ACHN (cell line): Measurements from ENCODE around the gene ALLC.
A peak's percentile ranks its signal among the peaks of the same experiment; 100 is the strongest.

ENCODE experiments used
- DNase-seq: peaks from one replicate; pipeline ENCODE4 v3.0.0-alpha.2; 2015
- in situ Hi-C: cut with HindIII; loops from 2 replicates; pipeline ENCODE4 v1.10.0; 2017; ENCODE audit warnings: low sequenced_read_pairs, low pct_ligation_motif_present, low pct_unique_long_range_greater_than_20kb

The ALLC gene

GRCh38 chr2:3728104-3729054 is 70.4 kb downstream of the ALLC start:
- DNase-seq: peak; percentile 46
- in situ Hi-C loops: no loop called here

- in situ Hi-C loops: no loop called here
- no peak for DNase-seq
Observed at GRCh38 chr2:3729055-3729448, 71.1 kb downstream of the ALLC start.

DNA sequence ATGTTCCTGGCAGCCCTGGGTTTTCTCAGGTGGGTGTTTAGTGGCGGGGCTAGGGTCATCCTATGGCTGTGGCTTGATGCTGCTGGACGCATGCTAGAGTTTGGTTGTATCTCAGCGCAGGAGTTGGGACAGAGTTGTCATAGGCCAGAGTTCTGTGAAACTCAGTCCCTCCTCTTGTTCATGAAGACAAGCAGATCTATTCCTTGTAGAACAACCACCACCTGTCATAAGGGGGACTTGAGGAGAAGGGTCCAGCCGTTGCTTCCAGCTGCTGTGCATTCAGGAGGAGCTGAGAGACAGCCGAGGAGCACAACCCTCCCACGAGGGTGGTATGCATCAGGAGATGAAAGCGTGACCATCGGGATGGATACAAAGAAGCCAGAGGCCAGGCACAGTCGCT is 71.8 kb downstream of the ALLC start:
- in situ Hi-C loops: no loop called here

DNA sequence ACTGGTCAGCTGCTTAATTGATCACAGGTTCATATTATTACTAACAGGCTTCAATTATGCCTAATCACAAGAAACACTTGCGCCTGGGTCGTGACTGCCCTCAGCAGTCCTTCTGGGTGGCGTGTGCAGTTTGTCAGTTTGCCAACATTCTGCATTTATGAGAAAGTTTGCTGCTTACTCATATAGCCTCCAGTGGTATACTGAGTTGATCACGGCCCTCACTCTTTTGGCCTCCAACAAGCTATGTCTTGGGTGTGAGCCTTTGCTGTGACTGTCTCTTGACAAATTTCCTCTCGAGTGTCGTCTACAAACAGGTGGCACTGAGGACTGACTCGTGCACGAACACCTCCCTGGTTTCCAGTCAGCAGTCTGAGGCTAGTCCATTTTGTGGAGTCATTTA is 72.6 kb downstream of the ALLC start:
- in situ Hi-C loops: no loop called here
- no peak for DNase-seq

More for the DNA sequence above, 71.8 kb downstream of the ALLC start:
- DNase-seq: no peak

DNA sequence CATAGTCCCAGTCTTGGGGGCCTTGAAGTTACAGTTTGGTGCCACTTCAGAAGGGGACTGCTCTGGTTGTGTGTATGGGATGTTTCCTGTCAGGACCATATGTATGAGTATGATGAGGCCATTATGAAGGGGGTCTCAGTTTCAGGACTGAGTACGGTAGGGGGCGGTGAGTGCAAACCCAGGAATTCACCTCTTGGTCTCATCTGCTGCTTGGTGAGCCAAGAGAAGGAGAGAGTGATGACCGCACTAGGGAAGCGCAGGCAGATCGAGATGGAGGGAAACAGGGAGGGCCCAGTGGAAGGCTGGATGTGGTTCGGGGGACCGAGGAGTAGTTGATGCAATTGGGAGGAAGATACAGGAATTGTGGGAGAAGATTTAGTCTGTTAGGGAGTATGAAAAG is 73.8 kb downstream of the ALLC start:
- no peak for DNase-seq
- in situ Hi-C loops: no loop called here

DNA sequence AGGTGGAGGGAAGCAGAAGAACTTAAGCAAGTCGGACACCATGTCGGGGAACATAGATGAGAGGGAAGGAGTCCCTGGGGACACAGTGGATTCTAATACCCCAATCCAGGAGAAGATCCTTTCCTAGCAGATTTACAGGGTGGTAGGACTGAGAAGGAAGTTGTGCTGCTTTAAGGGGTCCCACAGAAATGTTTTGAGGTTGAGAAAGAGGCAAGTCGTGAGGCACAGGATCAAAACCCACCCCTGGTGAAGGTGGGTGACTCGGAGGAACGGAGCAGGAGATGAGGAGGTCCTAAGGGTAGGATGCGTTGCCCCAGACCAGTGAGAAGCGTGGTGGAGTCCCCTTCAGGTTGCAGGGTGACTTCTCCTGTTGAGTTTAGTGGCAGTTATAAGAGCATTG is 78.1 kb downstream of the ALLC start:
- no peak for DNase-seq
- in situ Hi-C loops: no loop called here

- in situ Hi-C loops: no loop called here
- DNase-seq: no peak
Observed at GRCh38 chr2:3737128-3737527, 79.1 kb downstream of the ALLC start.

GRCh38 chr2:3738454-3738853 is 80.5 kb downstream of the ALLC start:
- peak; percentile 69 for DNase-seq
- in situ Hi-C loops: no loop called here

DNA sequence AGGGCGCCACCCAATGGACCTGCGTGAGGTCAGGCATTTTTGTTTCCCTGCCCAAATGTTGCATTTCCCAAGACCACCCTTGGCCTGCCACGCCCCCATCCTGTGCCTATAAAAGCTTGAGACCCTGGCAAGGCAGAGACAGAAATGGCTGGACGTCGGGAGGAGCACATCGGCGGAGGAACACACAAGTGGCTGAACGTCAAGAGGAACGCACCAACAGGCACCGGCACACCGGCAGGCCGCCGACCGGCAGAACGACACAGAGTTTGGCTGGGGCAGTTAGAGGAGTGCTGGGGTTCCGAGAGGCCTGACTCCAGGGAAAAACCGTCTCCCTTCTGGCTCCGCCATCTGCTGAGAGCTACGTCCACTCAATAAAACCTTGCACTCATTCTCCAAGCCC is 81.3 kb downstream of the ALLC start:
- in situ Hi-C loops: no loop called here
- no peak for DNase-seq

DNA sequence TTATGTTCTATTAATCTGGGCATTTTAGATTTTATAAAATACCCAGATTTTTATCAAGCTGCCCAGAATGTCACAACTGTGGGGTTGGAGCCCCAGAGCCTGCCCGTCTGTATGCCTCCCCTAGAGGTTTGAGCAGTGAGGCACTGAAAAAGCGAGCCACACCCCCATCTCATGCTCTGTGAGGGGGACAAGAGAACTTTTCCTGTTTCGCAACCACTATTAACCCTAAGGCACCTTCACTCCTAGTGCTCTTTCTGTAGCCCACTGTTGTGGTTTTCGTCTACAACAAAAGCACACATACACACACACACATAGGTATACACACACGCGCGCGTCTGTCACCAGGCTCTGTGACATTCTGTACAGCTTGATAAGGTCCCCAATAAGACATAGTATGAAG is 83.4 kb downstream of the ALLC start:
- no peak for DNase-seq
- in situ Hi-C loops: no loop called here

- in situ Hi-C loops: no loop called here
- DNase-seq: no peak
Observed at GRCh38 chr2:3741867-3742602, 84.0 kb downstream of the ALLC start.

- DNase-seq: no peak
- in situ Hi-C loops: no loop called here
Observed at GRCh38 chr2:3742743-3743508, 84.9 kb downstream of the ALLC start.

- in situ Hi-C loops: no loop called here
- DNase-seq: no peak
Observed at GRCh38 chr2:3743951-3744555, 86.1 kb downstream of the ALLC start.

GRCh38 chr2:3745920-3746319 is 87.9 kb downstream of the ALLC start:
- no peak for DNase-seq
- in situ Hi-C loops: no loop called here

GRCh38 chr2:3747032-3747654 is 89.1 kb downstream of the ALLC start:
- no peak for DNase-seq
- in situ Hi-C loops: no loop called here

- DNase-seq: no peak
- in situ Hi-C loops: no loop called here
Observed at GRCh38 chr2:3747826-3748225, 89.8 kb downstream of the ALLC start.

DNA sequence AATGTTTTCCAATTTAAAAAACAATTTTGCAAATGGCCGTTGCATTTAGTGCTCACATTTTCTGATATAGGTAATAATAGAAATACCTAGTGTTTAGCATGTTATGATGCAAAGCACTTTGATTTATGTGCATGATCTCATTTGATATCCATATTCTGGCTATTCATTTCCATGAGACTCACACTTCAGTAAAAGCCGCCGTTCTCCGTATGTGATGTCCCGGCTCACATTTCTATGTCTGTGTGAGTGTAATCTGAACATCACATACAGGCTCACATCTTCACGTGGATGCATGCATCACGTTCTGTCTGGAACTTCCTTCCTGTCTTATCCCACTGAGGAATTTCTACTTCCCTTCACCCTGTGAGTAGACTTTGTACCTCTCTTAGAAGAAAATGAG is 91.2 kb downstream of the ALLC start:
- in situ Hi-C loops: no loop called here
- DNase-seq: no peak

DNA sequence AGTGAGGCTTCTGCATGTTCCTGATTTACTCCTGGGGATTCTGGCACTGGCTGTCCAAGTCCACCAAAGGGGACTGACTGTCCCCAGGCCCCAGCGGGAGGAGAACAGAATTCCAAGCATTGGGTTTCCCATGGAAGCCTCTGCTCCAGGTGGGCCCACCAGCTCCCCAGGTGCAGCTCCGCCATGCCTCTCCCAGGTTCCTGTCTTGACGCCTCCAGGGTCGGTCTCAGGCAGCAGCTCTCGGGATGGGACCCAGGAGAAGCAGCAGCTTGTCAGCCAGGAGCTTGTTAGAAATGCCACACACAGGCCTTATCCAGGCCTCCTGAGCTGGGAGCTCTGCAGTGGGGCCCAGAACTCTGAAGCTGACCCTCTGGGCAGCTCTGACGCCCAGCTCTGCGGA is 93.3 kb downstream of the ALLC start:
- no peak for DNase-seq
- in situ Hi-C loops: no loop called here
